Measurements from ENCODE around the gene PPM1M.
A peak's percentile ranks its signal among the peaks of the same experiment; 100 is the strongest.

The PPM1M gene

GRCh38 chr3:52295671-52296208 lies 50.2 kb downstream of the PPM1M start:
- no peak for ATAC-seq
- H3K36me3 Mint-ChIP-seq: peaks cover 15% of the 10 kb centered on the region
- no peak overlapping the region for H3K27ac Mint-ChIP-seq

GRCh38 chr3:52297242-52298148 lies 51.9 kb downstream of the PPM1M start:
- Mint-ChIP-seq H3K9me3 (no peaks in the 10 kb centered on the region), H3K4me1 (peaks cover 29% of the 10 kb centered on the region), H3K27ac (peak overlapping the region; percentile 63), H3K4me3 (no peak overlapping the region), H3K36me3 (no peaks in the 10 kb centered on the region)
- no peak for ATAC-seq
- no peak for DNase-seq (ENCODE audit: low spot score in 2 of 2)

More at GRCh38 chr3:52295671-52296208, 50.2 kb downstream of the PPM1M start:
- Mint-ChIP-seq H3K4me3 (no peak overlapping the region), H3K9me3 (no peaks in the 10 kb centered on the region), H3K4me1 (peaks cover 38% of the 10 kb centered on the region)
- no peak for DNase-seq (ENCODE audit: low spot score in 2 of 2)

GRCh38 chr3:52298149-52299098 lies 52.9 kb downstream of the PPM1M start:
- no peaks in the 10 kb centered on the region for H3K36me3 Mint-ChIP-seq
- peak overlapping the region; percentile 63 for H3K27ac Mint-ChIP-seq
- no peaks in the 10 kb centered on the region for H3K9me3 Mint-ChIP-seq
- H3K4me1 Mint-ChIP-seq: peaks cover 29% of the 10 kb centered on the region
- no peak overlapping the region for H3K4me3 Mint-ChIP-seq
- ATAC-seq (no peak), DNase-seq (ENCODE audit: low spot score in 2 of 2) (no peak)

GRCh38 chr3:52299247-52299878 lies 53.8 kb downstream of the PPM1M start:
- no peak for DNase-seq (ENCODE audit: low spot score in 2 of 2)
- no peak overlapping the region for H3K4me3 Mint-ChIP-seq
- H3K4me1 Mint-ChIP-seq: peaks cover 27% of the 10 kb centered on the region
- ATAC-seq: no peak
- no peaks in the 10 kb centered on the region for H3K36me3 Mint-ChIP-seq
- H3K9me3 Mint-ChIP-seq: no peaks in the 10 kb centered on the region
- H3K27ac Mint-ChIP-seq: peak overlapping the region; percentile 86
